AG20443 (cell line): ENCODE measurements around the gene ELANE.
"Not testable (repeated sequence)": the region's sequence is repeated elsewhere in the genome, so short reads cannot be mapped to it uniquely, and the experiment has no call there.

ENCODE experiments used
- DNase-seq: peaks from one replicate; pipeline ENCODE4 v3.0.0; 2012; ENCODE audit warnings: low spot score, mixed read lengths

The ELANE gene

DNA sequence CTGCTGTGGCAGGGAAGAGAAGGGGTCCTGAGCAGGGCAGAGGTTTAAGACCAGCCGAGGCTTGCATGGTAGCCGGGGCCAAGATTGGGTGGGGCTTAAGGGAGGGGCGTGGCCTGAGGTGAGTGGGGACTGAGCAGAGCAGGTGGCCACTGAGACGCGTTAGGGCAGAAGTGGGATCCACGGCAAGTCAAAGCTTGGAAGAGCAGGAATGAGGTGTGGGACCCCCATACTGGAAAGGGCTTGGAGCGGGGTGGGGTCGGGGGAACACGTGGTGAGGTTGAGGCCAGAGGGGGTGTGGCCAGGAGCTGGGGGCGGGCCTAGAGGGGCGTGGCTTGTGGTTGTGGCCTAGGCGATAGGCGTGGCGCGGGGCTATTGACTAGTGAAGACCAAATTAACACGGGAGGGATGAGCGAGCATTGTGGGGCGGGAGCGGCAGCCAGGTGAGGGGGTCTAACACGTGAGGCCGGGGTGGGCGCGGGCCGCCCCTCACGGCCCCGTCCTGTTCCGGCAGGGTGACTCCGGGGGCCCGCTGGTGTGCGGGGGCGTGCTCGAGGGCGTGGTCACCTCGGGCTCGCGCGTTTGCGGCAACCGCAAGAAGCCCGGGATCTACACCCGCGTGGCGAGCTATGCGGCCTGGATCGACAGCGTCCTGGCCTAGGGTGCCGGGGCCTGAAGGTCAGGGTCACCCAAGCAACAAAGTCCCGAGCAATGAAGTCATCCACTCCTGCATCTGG lies 10.6 kb downstream of the ELANE start:
- DNase-seq = peak; percentile 41

DNA sequence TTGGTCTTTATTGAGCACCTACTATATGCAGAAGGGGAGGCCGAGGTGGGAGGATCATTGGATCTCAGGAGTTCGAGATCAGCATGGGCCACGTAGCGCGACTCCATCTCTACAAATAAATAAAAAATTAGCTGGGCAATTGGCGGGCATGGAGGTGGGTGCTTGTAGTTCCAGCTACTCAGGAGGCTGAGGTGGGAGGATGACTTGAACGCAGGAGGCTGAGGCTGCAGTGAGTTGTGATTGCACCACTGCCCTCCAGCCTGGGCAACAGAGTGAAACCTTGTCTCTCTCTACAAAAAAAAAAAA lies 11.2 kb downstream of the ELANE start:
- no peak for DNase-seq

DNA sequence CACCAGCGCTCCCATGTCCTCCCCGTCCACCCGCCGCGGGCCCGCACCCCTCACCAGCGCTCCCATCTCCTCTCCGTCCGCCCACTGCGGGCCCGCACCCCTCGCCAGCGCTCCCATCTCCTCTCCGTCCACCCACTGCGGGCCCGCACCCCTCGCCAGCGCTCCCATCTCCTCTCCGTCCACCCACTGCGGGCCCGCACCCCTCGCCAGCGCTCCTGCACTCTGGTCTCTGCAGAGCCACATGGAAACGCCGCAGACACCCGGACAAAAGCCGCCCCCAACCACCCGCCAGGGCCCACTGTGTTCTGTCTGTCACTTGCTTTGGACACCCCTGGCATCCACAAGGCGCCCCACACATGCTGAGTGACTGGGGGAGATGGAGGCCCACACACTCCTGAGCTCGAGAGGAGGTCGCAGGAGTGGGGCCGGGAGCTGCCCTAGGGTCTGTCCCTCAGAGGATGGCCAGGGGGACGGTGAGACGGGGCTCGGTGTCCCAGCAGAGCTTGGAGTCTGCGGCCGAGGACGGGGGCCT lies 14.7 kb downstream of the ELANE start:
- DNase-seq = no peak

DNA sequence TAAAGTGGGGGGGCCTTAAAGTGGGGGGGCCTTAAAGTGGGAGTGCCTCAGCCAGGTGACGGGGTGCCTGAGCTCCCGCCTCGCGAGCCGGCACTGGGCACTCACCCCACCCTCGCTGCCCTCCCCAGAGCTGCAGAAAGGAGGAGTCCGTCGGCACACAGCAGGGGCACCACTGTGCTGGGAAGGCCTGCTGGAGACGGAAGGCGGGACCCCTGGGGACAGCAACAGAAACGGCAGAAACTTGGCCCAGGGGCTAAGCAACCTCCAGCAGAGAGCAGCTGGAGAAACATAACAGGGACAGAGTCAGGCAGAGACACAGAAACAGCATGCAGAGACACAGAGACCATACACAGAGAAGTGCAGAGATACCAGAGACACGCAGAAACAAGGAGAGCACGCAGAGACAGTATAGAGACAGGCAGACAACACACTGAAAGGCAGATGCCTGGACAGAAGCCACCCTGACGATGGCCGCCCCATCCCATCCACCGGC lies 15.2 kb downstream of the ELANE start:
- DNase-seq = no peak

DNA sequence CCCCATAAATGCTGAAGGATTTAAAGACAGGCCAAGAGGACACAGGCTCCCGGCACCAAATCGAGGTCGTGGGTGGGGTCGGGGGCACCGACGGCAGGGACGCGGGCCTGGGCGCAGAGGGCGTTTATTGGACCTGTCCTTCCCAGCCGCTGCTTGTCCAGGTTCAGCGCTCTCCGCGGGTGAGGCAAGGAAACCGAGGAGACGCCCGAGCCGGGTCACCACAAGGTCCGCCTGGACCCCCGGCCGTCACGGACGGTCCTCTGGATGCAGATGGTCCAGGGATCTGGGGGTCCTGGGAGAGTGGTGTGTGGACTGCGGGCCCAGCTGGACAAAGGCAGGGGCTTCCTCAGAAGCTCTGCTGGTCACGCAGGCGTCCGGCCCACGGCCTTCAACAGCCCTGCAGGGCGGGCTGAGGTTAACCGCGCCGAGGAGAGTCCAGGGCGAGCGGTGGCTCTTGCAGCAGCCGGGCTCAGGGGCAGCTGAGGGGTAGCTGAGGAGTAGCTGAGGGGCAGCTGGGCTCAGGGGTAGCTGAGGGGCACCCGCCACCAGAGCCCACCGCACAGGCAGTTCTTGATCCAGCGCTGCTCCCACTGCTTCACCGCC lies 15.9 kb downstream of the ELANE start:
- no peak for DNase-seq

DNA sequence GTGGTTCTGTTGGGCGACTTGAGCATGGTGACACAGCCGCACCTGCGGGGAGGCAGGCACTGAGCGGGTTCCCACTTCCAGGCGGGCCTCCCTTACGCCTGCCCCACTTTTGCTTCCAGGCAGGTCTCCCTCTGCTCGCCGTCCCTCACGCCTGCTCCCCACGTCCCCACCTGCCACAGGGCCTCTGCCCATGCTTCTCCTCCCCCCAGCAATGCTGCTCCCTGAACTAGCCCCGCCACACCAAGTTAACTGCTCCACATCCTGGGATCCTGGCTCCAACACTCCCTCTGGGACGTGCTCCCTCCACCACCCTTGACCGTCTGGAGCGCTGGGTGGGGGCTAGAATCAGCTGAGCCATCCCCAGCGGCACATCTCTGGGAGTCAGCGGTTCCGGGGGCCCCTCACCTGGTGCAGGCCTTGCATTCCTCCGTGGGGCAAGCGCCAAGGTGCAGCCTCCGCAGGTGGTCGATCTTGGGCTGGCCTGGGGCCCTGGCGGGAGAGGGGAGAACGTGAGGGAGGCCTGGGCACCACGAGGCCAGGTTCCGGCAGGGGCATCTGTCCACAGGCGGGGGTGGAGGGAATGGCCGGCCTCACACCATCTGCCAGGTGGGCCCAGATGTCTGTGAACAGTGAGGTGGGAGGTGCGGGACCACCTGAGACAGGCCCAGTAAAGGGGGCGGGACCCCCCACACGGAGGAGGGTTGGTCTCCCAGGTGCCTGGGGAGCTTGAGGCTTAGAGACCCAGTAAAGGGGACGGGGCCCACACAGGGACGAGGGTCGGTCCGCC lies 16.5 kb downstream of the ELANE start:
- DNase-seq = no peak

DNA sequence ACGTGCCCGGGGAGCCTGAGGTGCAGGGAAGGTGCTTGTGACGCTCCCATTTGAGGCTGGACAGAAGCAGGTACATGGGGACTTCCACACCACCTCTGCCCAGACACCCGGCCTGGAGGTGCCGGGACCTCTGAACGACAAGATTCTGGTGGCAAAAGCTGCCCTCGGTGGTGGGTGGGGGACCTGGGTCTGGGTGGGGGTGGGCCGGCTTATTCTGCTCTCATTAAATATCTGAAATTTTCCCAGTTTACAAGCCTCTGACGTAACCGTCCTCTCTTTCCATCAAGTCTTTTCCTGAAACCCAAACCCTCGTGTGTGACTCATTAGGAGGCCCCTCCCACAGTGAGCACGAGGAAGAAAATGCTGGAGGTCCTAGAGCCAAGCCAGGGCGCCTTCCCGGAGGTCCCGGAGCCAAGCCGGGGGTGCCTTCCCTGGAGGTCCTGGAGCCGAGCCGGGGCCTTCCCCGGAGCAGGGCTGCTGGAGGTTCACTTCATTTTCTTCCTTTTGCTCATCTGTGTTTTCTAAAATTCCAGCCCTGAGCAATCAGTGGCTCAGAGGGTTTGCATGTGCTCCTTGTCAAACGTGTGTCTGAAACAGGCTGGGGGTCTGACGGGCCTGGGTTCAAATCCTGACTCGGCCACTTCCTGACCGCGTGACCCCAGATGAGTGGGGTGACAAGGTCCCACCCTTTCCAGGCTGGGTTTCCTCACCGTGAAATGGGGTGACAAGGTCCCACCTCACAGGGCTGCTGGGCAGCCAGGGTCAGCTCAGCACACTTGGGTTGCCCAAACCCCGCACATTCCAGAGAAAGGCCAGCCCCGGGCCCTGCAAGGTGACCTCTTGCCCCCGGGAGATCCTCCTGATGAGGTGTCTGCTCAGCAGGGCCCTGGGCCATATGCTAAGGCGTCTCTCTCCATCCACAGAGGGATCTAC lies 17.4 kb downstream of the ELANE start:
- DNase-seq = peak; percentile 89

DNA sequence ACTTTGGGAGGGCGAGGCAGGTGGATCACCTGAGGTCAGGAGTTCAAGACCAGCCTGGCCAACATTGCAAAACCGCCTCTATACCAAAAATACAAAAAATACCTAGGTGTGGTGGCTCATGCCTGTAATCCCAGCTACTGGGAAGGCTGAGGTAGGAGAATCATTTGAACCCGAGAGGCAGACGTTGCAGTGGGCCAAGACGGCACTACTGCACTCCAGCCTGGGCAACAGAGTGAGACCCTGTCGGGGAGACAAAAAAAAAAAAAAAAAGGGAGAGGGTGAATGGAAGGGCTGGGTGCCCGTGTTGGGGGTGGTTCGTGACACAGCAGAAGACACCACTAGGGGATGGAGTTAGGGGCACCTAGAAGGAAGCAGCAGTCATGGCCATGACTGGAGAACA lies 18.2 kb downstream of the ELANE start:
- no peak for DNase-seq

DNA sequence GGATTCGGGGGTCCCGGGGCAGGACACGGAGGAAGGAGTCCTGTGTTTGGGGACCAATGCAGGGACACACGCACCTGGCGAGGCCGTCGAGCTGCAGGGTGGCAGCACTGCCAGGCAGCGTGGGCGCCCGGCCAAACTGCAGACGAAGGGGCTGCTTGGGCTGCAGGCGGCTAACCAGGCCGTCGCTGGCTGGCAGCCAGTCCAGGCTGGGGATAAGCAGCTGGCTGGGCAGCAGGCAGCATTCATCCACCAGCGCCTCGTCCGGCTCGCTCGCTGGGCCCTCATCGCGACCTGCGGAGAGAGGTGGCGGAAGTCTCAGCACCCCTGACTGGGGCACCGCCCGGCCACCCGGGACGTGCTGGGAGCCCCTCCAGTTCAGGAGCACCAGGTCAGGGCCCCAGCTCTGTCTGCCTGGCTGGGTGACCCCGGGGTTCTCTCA lies 18.9 kb downstream of the ELANE start:
- DNase-seq = no peak

DNA sequence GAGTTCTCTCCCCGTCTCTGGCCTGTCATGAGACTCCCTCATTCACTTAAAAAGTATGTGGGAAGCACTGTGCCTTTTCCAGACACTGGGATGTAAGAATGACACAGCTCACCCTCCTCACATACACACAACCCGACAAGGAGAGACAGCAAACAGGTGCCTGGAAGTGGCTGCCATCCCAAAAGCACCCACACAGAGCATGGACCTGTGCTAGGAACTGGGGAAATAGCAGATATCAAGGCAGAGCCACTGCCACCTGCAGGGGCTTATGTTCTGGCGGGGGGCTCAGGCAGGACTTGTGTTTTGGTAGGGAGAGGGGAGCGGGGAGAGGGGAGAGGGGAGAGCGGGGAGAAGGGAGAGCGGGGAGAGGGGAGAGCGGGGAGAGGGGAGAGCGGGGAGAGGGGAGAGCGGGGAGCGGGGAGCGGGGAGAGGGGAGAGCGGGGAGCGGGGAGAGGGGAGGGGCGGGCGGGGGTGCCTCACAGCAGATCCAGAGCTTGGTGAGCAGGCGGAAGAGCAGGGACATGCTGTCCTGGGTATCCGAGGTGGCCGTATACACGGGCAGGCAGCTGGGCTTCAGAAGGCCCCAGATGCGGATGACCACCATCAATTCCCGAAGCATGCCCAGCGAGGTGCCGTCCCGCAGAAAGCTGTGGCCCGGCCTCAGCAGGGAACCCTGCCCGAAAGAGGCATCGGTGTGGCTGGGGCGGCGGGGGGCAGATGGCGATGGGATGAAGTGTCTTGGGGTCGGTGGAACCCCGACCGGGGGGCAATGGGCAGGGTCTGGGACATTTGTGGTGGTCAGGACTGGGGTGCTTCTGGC lies 19.6 kb downstream of the ELANE start:
- no peak for DNase-seq

DNA sequence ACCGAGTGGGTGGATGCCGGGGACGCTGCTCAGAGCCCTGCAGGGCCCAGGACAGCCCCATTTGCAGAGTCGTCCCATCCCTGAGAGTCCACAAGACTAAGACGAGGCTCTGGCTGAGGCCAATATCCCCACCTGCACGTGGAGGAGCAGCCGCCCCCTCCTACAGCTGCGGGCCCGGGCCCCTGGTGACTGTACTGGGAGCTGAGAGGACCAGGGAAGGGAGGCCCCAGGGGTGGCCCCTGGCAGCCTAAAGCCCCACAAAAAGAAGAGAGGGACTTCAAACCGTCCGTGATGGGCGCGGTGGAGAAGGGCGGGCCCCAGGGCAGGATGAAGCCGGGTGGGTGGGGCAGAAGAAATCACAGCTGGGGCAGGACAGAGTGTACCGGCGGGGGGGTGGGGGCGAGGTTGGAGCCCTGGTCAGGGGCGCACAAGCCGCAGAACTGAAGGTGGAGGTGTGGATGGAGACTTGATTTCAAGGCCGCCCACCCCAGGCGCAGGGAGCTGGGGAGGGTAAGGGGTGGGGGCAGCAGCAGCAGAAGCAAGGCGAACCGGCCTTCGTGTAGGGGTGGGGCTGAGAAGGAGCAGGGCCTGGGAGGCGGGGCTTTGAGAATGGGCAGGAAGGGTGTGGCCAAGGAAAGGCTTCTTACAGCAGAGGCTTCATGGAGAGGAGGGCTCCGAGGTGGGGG lies 20.3 kb downstream of the ELANE start:
- peak; percentile 77 for DNase-seq

DNA sequence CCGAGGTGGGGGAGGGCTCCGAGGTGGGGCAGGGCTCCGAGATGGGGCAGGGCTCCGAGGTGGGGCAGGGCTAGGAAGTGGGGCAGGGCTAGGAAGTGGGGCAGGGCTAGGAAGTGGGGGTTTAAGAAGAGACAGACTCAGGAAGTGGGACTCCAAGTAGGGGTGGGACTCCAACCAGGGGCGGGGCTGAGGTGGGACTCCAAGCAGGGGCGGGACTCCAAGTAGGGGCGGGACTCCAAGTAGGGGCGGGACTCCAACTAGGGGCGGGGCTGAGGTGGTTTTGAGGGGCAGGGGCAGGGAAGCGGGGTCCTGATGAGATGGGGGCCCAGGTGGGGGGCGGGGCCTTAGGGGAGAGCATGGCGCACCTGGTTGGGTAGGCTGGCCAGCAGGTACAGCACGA lies 21.0 kb downstream of the ELANE start:
- DNase-seq = peak; percentile 55

DNA sequence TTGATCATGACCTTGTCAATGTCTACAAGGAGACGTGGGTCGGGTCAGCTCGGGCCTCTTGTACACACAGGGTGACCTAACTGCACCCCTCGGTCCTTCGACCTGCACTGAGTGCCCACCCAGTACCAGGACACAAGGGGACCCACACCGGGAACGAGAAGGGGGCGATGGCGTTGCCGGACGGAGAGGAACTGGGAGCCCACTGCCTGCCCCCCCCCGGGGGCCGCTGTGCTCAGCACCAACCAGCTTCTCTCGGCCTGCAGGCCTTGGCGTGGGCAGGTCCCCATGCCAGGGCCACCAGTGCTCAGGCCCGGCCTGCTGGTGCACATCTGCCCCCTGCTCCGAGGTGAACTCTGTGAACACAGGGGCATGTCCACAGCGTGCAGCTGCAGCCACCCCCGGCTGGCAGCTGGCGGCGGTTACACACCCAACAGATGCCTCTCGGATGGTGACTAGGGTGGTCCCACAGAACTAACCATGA lies 21.5 kb downstream of the ELANE start:
- no peak for DNase-seq

DNA sequence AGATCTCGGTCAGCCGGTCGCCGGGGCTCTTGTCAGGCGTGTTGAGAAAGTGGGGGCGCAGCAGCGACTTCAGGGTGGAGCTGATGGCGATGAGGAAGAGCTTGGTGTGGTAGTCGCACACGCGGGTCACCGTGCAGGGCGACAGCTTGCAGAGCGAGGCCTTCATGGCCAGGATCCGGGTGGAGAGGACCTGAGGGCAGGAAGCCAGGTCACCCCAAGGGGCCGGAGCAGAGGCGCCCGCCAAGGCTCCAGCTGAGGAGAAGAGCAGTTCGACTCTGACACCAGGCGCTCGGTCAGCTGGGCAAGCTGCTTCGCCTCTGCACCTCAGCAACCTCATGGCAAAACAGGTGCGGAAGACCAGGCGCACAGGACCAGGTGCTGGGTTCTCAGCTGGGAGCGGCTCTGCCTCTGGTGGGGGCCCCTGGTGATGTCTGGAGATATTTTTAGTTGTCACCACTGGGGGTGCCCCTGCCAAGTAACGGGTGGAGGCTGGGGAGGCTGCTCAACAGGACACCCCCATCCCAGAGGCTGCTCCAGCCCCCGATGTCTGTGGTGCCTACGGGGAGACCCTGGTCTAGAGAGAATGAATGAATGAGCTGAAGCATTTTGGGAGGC lies 23.3 kb downstream of the ELANE start:
- DNase-seq = no peak

DNA sequence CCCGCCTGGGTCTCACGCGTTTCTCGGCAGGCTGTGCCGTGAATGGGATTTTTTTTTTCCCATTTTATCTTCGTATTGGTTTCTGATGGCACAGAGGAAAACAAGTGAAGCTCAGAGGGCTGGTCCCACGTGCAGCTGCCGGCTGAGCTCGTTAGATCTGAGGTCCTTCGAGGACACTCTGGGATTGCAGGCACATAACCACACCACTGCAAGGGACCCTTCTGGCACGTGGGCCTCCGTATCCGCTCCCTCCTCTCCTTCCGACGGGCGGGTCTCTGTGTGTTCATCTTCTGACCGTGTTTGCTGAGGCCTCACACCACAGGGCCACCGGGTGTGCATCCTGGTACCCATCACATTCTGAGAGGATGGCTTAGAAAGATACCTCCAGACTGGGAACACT lies 24.0 kb downstream of the ELANE start:
- no peak for DNase-seq

DNA sequence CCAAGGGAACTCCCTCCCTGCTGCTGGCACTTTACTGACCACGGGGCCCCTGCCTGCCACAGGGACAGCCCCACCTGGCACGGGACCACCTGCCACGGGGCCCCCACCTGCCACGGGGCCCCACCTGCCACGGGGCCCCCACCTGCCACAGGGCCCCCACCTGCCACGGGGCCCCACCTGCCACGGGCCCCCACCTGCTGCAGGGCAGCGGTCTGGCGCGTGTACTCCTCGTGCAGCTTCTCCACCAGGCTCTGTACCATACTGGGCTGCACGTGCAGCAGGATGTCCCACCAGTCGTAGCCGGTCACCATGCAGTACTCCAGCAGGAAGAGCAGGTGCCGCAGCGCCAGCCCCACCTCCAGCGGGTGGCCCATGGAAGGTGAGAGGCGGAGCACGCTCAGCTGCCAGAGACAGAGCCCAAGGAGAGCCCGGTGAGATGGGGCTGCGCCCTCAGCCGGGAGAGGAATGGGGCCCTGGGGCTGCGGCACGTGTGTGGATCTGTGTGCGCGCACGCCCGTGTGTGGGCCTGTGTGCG lies 24.7 kb downstream of the ELANE start:
- DNase-seq = no peak

DNA sequence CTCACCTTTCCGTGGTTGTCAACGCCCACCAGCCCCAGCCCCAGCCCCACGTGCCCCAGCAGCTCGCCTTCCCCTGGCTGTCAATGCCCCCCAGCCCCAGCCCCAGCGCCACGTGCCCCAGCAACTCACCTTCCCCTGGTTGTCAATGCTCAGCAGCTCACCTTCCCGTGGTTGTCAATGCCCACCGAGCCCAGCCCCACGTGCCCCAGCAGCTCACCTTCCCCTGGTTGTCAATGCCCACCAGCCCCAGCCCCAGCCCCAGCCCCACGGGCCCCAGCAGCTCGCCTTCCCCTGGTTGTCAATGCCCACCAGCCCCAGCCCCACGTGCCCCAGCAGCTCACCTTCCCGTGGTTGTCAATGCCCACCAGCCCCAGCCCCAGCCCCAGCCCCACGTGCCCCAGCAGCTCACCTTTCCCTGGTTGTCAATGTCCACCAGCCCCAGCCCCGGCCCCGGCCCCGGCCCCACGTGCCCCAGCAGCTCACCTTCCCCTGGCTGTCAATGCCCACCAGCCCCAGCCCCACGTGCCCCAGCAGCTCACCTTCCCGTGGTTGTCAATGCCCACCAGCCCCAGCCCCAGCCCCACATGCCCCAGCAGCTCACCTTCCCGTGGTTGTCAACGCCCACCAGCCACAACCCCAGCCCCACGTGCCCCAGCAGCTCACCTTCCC lies 26.0 kb downstream of the ELANE start:
- not testable (repeated sequence) for DNase-seq

DNA sequence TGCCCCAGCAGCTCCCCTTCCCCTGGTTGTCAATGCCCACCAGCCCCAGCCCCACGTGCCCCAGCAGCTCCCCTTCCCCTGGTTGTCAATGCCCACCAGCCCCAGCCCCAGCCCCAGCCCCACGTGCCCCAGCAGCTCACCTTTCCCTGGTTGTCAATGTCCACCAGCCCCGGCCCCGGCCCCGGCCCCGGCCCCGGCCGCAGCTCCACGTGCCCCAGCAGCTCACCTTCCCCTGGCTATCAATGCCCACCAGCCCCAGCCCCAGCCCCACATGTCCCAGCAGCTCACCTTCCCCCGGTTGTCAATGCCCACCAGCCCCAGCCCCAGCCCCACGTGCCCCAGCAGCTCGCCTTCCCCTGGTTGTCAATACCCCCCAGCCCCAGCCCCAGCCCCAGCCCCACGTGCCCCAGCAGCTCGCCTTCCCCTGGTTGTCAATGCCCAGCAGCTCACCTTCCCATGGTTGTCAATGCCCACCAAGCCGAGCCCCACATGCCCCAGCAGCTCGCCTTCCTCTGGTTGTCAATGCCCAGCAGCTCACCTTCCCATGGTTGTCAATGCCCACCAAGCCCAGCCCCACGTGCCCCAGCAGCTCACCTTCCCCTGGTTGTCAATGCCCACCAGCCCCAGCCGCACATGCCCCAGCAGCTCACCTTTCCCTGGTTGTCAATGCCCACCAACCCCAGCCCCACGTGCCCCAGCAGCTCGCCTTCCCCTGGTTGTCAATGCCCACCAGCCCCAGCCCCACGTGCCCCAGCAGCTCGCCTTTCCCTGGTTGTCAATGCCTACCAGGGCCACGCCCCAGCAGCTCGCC lies 26.9 kb downstream of the ELANE start:
- not testable (repeated sequence) for DNase-seq
